Thoracic aorta (tissue), 2 donors: ENCODE measurements around the gene CHERP. TPM values are rescaled to one million over a fixed set of nuclear protein-coding genes. Genes with fewer than 3 reads are reported as not detected.

Source experiments
- ATAC-seq: fragments of 150-250 bp; one replicate; pipeline ENCODE4 v1.8.0; 2017; ENCODE audit warnings: low read depth; ENCODE audit not compliant: insufficient number of reproducible peaks, low FRiP score
- DNase-seq: peaks from one replicate; pipeline ENCODE4 v3.0.0-alpha.2; 2020; ENCODE audit warnings: low spot score
- H3K27ac ChIP-seq, 2 donors: fragments of 200-600 bp; sonication (generic); 1 replicate in 1 of 2; 2 replicates in 1 of 2; pipeline ENCODE4 v1.5.1; 2016; ENCODE audit warnings: mild to moderate bottlenecking in 2 of 2, moderate library complexity in 2 of 2
- H3K27me3 ChIP-seq: fragments of 200-600 bp; sonication (generic); replicated peaks from 2 replicates; pipeline ENCODE4 v1.6.0; 2016; ENCODE audit warnings: mild to moderate bottlenecking; ENCODE audit not compliant: insufficient read depth
- H3K36me3 ChIP-seq: fragments of 200-600 bp; sonication (generic); one replicate; pipeline ENCODE4 v1.5.1; 2016
- H3K4me1 ChIP-seq, 2 donors: fragments of 200-600 bp; sonication (generic); 1 replicate in 1 of 2; 2 replicates in 1 of 2; pipeline versions ENCODE4 v1.5.1 to v1.6.0; 2016; ENCODE audit warnings: low read depth in 2 of 2, mild to moderate bottlenecking in 1 of 2; ENCODE audit not compliant: control insufficient read depth in 1 of 2
- H3K4me3 ChIP-seq: fragments of 200-600 bp; sonication (generic); 2 replicates; pipeline ENCODE4 v1.5.1; 2016; ENCODE audit warnings: mild to moderate bottlenecking
- H3K9me3 ChIP-seq: fragments of 200-600 bp; sonication (generic); 2 replicates; pipeline ENCODE4 v1.5.1; 2016
- CTCF ChIP-seq: fragments of 200-600 bp; sonication (generic); IDR thresholded peaks from one replicate; pipeline ENCODE4 v1.5.1; 2019; ENCODE audit warnings: antibody characterized with exemption
- total RNA-seq, 2 donors: library from RNA; depleted of rRNA; stranded (reverse); fragments of >200 nt; gene quantifications; one replicate each; pipeline versions ENCODE4 v1.1.0 to v1.2.3, GENCODE V29; 2016

Gene CHERP
- total RNA-seq = 10 to 100 TPM in 1 of 2 donors, 1 to 10 TPM in 1; 9.3 to 18.4 TPM

- Histone ChIP-seq H3K4me1 (peaks cover 22 to 45% of the 10 kb centered on the region in 2 donors), H3K4me3 (peak within 1 kb of the TSS; percentile 94), H3K36me3 (peaks cover 5% of the 10 kb centered on the region), H3K27ac (peak within 1 kb of the TSS; percentile 70 to 79), H3K27me3 (no peaks in the 10 kb centered on the region), H3K9me3 (no peaks in the 10 kb centered on the region)
- peak; percentile 65 for DNase-seq
- TF ChIP-seq CTCF = no peak
- ATAC-seq = peak; percentile 95
Observed at GRCh38 chr19:16542045-16542909, at the start of gene CHERP. CHERP (minus strand) TSS chr19:16542437; CDS start chr19:16542378, 59 bp downstream.

- Histone ChIP-seq H3K4me3 (no peak overlapping the region), H3K36me3 (no peaks in the 10 kb centered on the region), H3K27me3 (no peaks in the 10 kb centered on the region), H3K9me3 (no peaks in the 10 kb centered on the region), H3K4me1 (peaks cover 21 to 42% of the 10 kb centered on the region in 2 donors), H3K27ac (no peak overlapping the region)
- no peak for TF ChIP-seq CTCF
- ATAC-seq = no peak
- no peak for DNase-seq
Observed at GRCh38 chr19:16590876-16591802, 48.9 kb upstream of the CHERP start.

GRCh38 chr19:16589917-16590316 lies 47.7 kb upstream of the CHERP start:
- no peak overlapping the region for H3K4me3 ChIP-seq
- no peak overlapping the region for H3K27ac ChIP-seq
- no peak for TF ChIP-seq CTCF
- H3K9me3 ChIP-seq = no peaks in the 10 kb centered on the region
- H3K36me3 ChIP-seq = no peaks in the 10 kb centered on the region
- no peaks in the 10 kb centered on the region for H3K27me3 ChIP-seq
- peaks cover 25 to 52% of the 10 kb centered on the region in 2 donors for H3K4me1 ChIP-seq
- DNase-seq = no peak
- no peak for ATAC-seq

GRCh38 chr19:16588824-16589577 lies 46.8 kb upstream of the CHERP start:
- H3K4me3 ChIP-seq = no peak overlapping the region
- no peak for DNase-seq
- ATAC-seq = no peak
- H3K27ac ChIP-seq = no peak overlapping the region
- no peaks in the 10 kb centered on the region for H3K27me3 ChIP-seq
- no peak for TF ChIP-seq CTCF
- H3K9me3 ChIP-seq = no peaks in the 10 kb centered on the region
- H3K36me3 ChIP-seq = no peaks in the 10 kb centered on the region
- peaks cover 25 to 58% of the 10 kb centered on the region in 2 donors for H3K4me1 ChIP-seq
